ENCODE measurements around the gene KIRREL3. TPM values are rescaled to one million over a fixed set of nuclear protein-coding genes. Genes with fewer than 3 reads are reported as not detected.

The KIRREL3 gene
- polyA plus RNA-seq, 2 of the 4 experiments (the other 2 are of a cell fraction), result 3.0 to 11.0 TPM

DNA sequence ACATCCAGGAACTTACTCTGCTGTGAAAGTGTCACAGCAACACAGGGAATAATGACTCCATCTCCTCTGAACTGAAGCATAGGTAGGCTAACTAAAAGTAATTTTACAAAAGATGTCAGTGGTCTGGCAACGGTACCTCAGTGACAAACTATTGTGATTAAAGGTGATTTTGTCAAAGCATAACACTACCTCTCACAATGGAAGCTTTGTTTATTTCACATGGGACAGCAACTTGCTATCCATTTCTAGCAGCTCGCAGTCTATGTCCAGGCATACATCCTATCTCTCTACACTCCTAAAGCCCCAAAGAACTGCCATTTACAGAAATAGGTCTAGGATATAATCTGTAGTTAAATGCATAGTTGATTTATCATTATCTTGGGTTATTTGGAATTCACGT is 163.0 kb downstream of the KIRREL3 start:
- DNase-seq (ENCODE audit: low read depth in 1 of 2, low spot score in 1 of 2) (no peak), FAIRE-seq (no peak), ATAC-seq (no peak)
- peaks cover 18% of the 10 kb centered on the region for H3K4me1 ChIP-seq
- ChIA-PET POLR2A (no interaction called here), CTCF (no interaction called here)
- no peak overlapping the region for H3K4me3 ChIP-seq
- no peak overlapping the region for H3K27ac ChIP-seq
- H3K9me3 ChIP-seq, result no peaks in the 10 kb centered on the region
- WGBS (ENCODE audit: missing lambda C conversion rate), result 71% methylated on average over 3 of the region's 3 CpGs
- TF ChIP-seq CHD4 (IDR thresholded peaks at IDR 0.05; ENCODE audit: borderline replicate concordance) (no peak), MAFK (IDR thresholded peaks at IDR 0.05; ENCODE audit: partially characterized antibody) (no peak), MAX (IDR thresholded peaks at IDR 0.05) (no peak), FOXS1 (CRISPR knock-in tag; IDR thresholded peaks at IDR 0.05) (no peak), BHLHE40 (IDR thresholded peaks at IDR 0.05; ENCODE audit: low read depth, low read length) (no peak), ZC3H11A (IDR thresholded peaks at IDR 0.05) (no peak), EHF (CRISPR knock-in tag; IDR thresholded peaks at IDR 0.05) (no peak), RFX5 (IDR thresholded peaks at IDR 0.05) (no peak), RAD21 (conservative IDR thresholded peaks at IDR 0.05 in 1 of 2, IDR thresholded peaks at IDR 0.05 in 1 of 2) (no peak), CTCF (IDR thresholded peaks at IDR 0.05) (no peak), FOSL2 (IDR thresholded peaks at IDR 0.05) (no peak), FOSL2 (CRISPR knock-in tag; IDR thresholded peaks at IDR 0.05) (no peak), TFCP2L1 (CRISPR knock-in tag; IDR thresholded peaks at IDR 0.05) (no peak)
- TF ChIP-seq, protein P1, sequence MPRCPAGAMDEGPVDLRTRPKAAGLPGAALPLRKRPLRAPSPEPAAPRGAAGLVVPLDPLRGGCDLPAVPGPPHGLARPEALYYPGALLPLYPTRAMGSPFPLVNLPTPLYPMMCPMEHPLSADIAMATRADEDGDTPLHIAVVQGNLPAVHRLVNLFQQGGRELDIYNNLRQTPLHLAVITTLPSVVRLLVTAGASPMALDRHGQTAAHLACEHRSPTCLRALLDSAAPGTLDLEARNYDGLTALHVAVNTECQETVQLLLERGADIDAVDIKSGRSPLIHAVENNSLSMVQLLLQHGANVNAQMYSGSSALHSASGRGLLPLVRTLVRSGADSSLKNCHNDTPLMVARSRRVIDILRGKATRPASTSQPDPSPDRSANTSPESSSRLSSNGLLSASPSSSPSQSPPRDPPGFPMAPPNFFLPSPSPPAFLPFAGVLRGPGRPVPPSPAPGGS (IDR thresholded peaks at IDR 0.05), result no peak
- H3K4me2 ChIP-seq, result no peak overlapping the region

GRCh38 chr11:126834573-126834972 is 166.0 kb downstream of the KIRREL3 start:
- ATAC-seq, result peak in 1 of 2 experiments; percentile 23; a peak in 1 of 6 replicates
- Histone ChIP-seq H3K4me2 (peak overlapping the region; percentile 21; the same call in 1 of the 3 replicates), H3K4me1 (peaks cover 25% of the 10 kb centered on the region; the same call in 2 of the 3 replicates), H3K27ac (peak overlapping the region in 1 of 2 experiments; percentile 81; a peak in 4 of 6 replicates), H3K4me3 (no peak overlapping the region), H3K9me3 (no peaks in the 10 kb centered on the region)
- FAIRE-seq, result no peak
- DNase-seq (ENCODE audit: low read depth in 1 of 2, low spot score in 1 of 2), result no peak
- POLR2A ChIA-PET, result no interaction called here
- 74% methylated on average over 8 of the region's 8 CpGs for WGBS (ENCODE audit: missing lambda C conversion rate)
- no peak for TF ChIP-seq GATA3 (IDR thresholded peaks at IDR 0.05; ENCODE audit: borderline replicate concordance)
- CTCF ChIA-PET, result interaction anchor here (2.9 kb wide), 1 partner anchor 156 kb away, joined by 8 read pairs; no protein-coding TSS in a partner anchor

DNA sequence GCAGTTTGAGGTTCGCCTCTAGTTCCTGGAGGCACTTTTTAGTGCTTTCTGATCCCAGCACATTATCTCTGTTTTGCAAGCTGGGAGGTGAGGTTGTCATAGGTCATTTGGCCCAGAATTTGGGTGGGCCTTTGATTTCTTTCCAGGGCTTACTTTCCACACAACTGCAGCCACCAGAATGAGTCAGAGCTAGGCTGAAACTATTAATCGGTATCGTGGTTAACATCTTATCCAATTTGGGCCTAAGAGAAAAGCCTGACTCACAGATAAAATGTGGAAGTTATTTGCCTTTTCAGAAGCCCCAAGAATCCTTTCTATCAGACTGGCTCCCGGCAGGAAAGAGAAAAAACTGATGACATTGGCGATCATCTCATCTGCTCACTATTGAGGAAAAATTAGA is 166.4 kb downstream of the KIRREL3 start:
- H3K27ac ChIP-seq, result peak overlapping the region in 1 of 2 experiments; percentile 81; a peak in 4 of 6 replicates
- POLR2A ChIA-PET, result no interaction called here
- H3K4me2 ChIP-seq, result peak overlapping the region; percentile 21; the same call in 1 of the 3 replicates
- CTCF ChIA-PET, result interaction anchor here (2.9 kb wide), 1 partner anchor 156 kb away, joined by 8 read pairs; no protein-coding TSS in a partner anchor
- DNase-seq (ENCODE audit: low read depth in 1 of 2, low spot score in 1 of 2) (no peak), FAIRE-seq (no peak), ATAC-seq (no peak)
- H3K4me1 ChIP-seq, result peaks cover 23% of the 10 kb centered on the region; the same call in 2 of the 3 replicates
- no peak overlapping the region for H3K4me3 ChIP-seq
- TF ChIP-seq HOXB5 (CRISPR knock-in tag; IDR thresholded peaks at IDR 0.05) (no peak), RNF2 (IDR thresholded peaks at IDR 0.05; ENCODE audit: borderline replicate concordance, low read depth) (no peak), ZNF302 (CRISPR knock-in tag; IDR thresholded peaks at IDR 0.05) (no peak), TP53 (CRISPR knock-in tag; IDR thresholded peaks at IDR 0.05) (no peak), MYC (IDR thresholded peaks at IDR 0.05; ENCODE audit: borderline replicate concordance, low read length) (no peak), CBX2 (IDR thresholded peaks at IDR 0.05; ENCODE audit: borderline replicate concordance, low read depth) (no peak), JUNB (IDR thresholded peaks at IDR 0.05) (0 out of 2 replicates have a peak, but pooled peaks have one; percentile 23), ZSCAN20 (CRISPR knock-in tag; IDR thresholded peaks at IDR 0.05) (no peak), E2F6 (IDR thresholded peaks at IDR 0.05; ENCODE audit: borderline replicate concordance, low read depth) (no peak)
- no peaks in the 10 kb centered on the region for H3K9me3 ChIP-seq
- WGBS (ENCODE audit: missing lambda C conversion rate), result 35% methylated on average over 5 of the region's 5 CpGs

Data from A549 (cell line).